OCI-M2 (cell line): ENCODE data around the gene TMEM117.

ENCODE experiments used
- DNase-seq: peaks from one replicate; lab custom pipeline; 2025; ENCODE audit not compliant: unreplicated experiment; lab: John Stamatoyannopoulos, UW

The TMEM117 gene

GRCh38 chr12:44286821-44287505 lies 451.1 kb downstream of the TMEM117 start:
- DNase-seq = no peak

- no peak for DNase-seq
Observed at GRCh38 chr12:44287545-44287944, 451.7 kb downstream of the TMEM117 start.

- no peak for DNase-seq
Observed at GRCh38 chr12:44294649-44295048, 458.8 kb downstream of the TMEM117 start.

GRCh38 chr12:44295958-44296623 lies 460.2 kb downstream of the TMEM117 start:
- DNase-seq = no peak

- no peak for DNase-seq
Observed at GRCh38 chr12:44296624-44297197, 460.8 kb downstream of the TMEM117 start.

- DNase-seq = no peak
Observed at GRCh38 chr12:44299524-44299923, 463.6 kb downstream of the TMEM117 start.

- DNase-seq = no peak
Observed at GRCh38 chr12:44307506-44308168, 471.8 kb downstream of the TMEM117 start.

GRCh38 chr12:44313188-44313587 lies 477.3 kb downstream of the TMEM117 start:
- no peak for DNase-seq

- no peak for DNase-seq
Observed at GRCh38 chr12:44314007-44314500, 478.2 kb downstream of the TMEM117 start.

- no peak for DNase-seq
Observed at GRCh38 chr12:44317651-44318126, 481.8 kb downstream of the TMEM117 start.

- DNase-seq = no peak
Observed at GRCh38 chr12:44331269-44331668, 495.4 kb downstream of the TMEM117 start.

- no peak for DNase-seq
Observed at GRCh38 chr12:44334347-44334746, 498.5 kb downstream of the TMEM117 start.

GRCh38 chr12:44335030-44335429 lies 499.1 kb downstream of the TMEM117 start:
- no peak for DNase-seq

GRCh38 chr12:44336577-44336976 lies 500.7 kb downstream of the TMEM117 start:
- DNase-seq = no peak

GRCh38 chr12:44342371-44342770 lies 506.5 kb downstream of the TMEM117 start:
- no peak for DNase-seq

GRCh38 chr12:44347145-44347544 lies 511.3 kb downstream of the TMEM117 start:
- no peak for DNase-seq

- DNase-seq = no peak
Observed at GRCh38 chr12:44357494-44357893, 521.6 kb downstream of the TMEM117 start.

GRCh38 chr12:44358636-44359035 lies 522.8 kb downstream of the TMEM117 start:
- DNase-seq = no peak

GRCh38 chr12:44362947-44363346 lies 527.1 kb downstream of the TMEM117 start:
- DNase-seq = no peak

- no peak for DNase-seq
Observed at GRCh38 chr12:44367136-44367535, 531.3 kb downstream of the TMEM117 start.

GRCh38 chr12:44367916-44368315 lies 532.0 kb downstream of the TMEM117 start:
- DNase-seq = no peak

GRCh38 chr12:44369998-44370397 lies 534.1 kb downstream of the TMEM117 start:
- DNase-seq = no peak
